Natural killer cell (primary cell): ENCODE data around the gene REC114. TPM values are rescaled to one million over a fixed set of nuclear protein-coding genes. Genes with fewer than 3 reads are reported as not detected.
"Not testable (repeated sequence)": the region's sequence is repeated elsewhere in the genome, so short reads cannot be mapped to it uniquely, and the experiment has no call there.

Experiments
- ATAC-seq, 3 donors: fragments of 150-1000 bp in 2 of 3; fragments of 200-7000 bp in 1 of 3; cut with Tn5 transposase; 1 replicate in 1 of 3; 2 replicates in 2 of 3; pipeline ENCODE4 v1.10.0; 2021; ENCODE audit warnings: mild to moderate bottlenecking in 2 of 3, moderate library complexity in 2 of 3
- DNase-seq, 2 donors: peaks; one replicate each; pipeline versions ENCODE4 v3.0.0 to v3.0.0-alpha.2; 2013 to 2021; ENCODE audit warnings: mixed read lengths in 1 of 2
- H3K27ac ChIP-seq: one replicate; pipeline ENCODE4 v1.5.1; 2013; ENCODE audit warnings: mild to moderate bottlenecking, low read length
- H3K27me3 ChIP-seq: one replicate; pipeline ENCODE4 v1.6.1; 2013; ENCODE audit warnings: low read length; ENCODE audit not compliant: control insufficient read depth, insufficient read depth
- H3K36me3 ChIP-seq: one replicate; pipeline ENCODE4 v1.6.1; 2013; ENCODE audit warnings: low read length; ENCODE audit not compliant: control insufficient read depth, insufficient read depth
- H3K4me1 ChIP-seq: one replicate; pipeline ENCODE4 v1.6.1; 2013; ENCODE audit warnings: low read length; ENCODE audit not compliant: control insufficient read depth, insufficient read depth
- H3K4me3 ChIP-seq: one replicate; pipeline ENCODE4 v1.5.1; 2013; ENCODE audit warnings: low read length
- H3K9me3 ChIP-seq: one replicate; pipeline ENCODE4 v1.6.1; 2013; ENCODE audit warnings: low read length; ENCODE audit not compliant: control insufficient read depth, insufficient read depth
- H3K27ac Mint-ChIP-seq, 2 donors: one replicate each; pipeline ENCODE4 v1.8.0; 2022; ENCODE audit warnings: mild to moderate bottlenecking in 2 of 2, mixed read lengths in 2 of 2, moderate library complexity in 1 of 2
- H3K27me3 Mint-ChIP-seq, 2 donors: one replicate each; pipeline ENCODE4 v1.8.0; 2022; ENCODE audit warnings: low read depth in 2 of 2, mixed read lengths in 2 of 2
- H3K36me3 Mint-ChIP-seq: one replicate; pipeline ENCODE4 v1.8.0; 2022; ENCODE audit warnings: mixed read lengths
- H3K4me1 Mint-ChIP-seq, 2 donors: one replicate each; pipeline ENCODE4 v1.8.0; 2022; ENCODE audit warnings: mixed read lengths in 2 of 2
- H3K4me3 Mint-ChIP-seq: one replicate; pipeline ENCODE4 v1.8.0; 2022; ENCODE audit warnings: mild to moderate bottlenecking, moderate library complexity, mixed read lengths
- H3K9me3 Mint-ChIP-seq, 2 donors: one replicate each; pipeline ENCODE4 v1.8.0; 2022; ENCODE audit warnings: mixed read lengths in 2 of 2
- WGBS: methylation state at CpG from one replicate; pipeline ENCODE4 v1.1.7; 2013; ENCODE audit warnings: missing lambda C conversion rate; ENCODE audit not compliant: insufficient coverage; 5-methylcytosine and 5-hydroxymethylcytosine counted together
- intact Hi-C: fragments of 100-400 bp; cut with micrococcal nuclease; formaldehyde crosslinking; loops from one replicate; pipeline ENCODE4 v1.14.2; 2022
- total RNA-seq, 4 donors: library from RNA; stranded (reverse); fragments of 120-200 nt in 1 of 4; gene quantifications; one replicate each; pipeline versions ENCODE4 v1.2.3 to v1.2.4, GENCODE V29; 2013 to 2022
- TF ChIP-seq, protein P1 (sequence below): fragments of 200-600 bp; IDR thresholded peaks from one replicate; pipeline ENCODE4 v1.8.0; 2022; ENCODE audit warnings: antibody characterized with exemption

Gene REC114
- total RNA-seq, 3 donors from 2014 or later (not counting 1 experiment from before 2014, with no cell fraction given) = not detected

GRCh38 chr15:73485372-73485771, 42.4 kb downstream of the REC114 start:
- Histone ChIP-seq H3K36me3 (no peaks in the 10 kb centered on the region), H3K27ac (no peak overlapping the region), H3K4me3 (no peak overlapping the region), H3K9me3 (no peaks in the 10 kb centered on the region), H3K4me1 (no peaks in the 10 kb centered on the region), H3K27me3 (no peaks in the 10 kb centered on the region)
- no peak overlapping the region for H3K27ac Mint-ChIP-seq
- DNase-seq (no peak), ATAC-seq (no peak)
- no peaks in the 10 kb centered on the region for H3K4me1 Mint-ChIP-seq
- intact Hi-C loops = no loop called here
- H3K27me3 Mint-ChIP-seq = peaks cover 10 to 16% of the 10 kb centered on the region in 2 donors
- 86% methylated on average over 4 of the region's 5 CpGs for WGBS
- TF ChIP-seq, protein P1, sequence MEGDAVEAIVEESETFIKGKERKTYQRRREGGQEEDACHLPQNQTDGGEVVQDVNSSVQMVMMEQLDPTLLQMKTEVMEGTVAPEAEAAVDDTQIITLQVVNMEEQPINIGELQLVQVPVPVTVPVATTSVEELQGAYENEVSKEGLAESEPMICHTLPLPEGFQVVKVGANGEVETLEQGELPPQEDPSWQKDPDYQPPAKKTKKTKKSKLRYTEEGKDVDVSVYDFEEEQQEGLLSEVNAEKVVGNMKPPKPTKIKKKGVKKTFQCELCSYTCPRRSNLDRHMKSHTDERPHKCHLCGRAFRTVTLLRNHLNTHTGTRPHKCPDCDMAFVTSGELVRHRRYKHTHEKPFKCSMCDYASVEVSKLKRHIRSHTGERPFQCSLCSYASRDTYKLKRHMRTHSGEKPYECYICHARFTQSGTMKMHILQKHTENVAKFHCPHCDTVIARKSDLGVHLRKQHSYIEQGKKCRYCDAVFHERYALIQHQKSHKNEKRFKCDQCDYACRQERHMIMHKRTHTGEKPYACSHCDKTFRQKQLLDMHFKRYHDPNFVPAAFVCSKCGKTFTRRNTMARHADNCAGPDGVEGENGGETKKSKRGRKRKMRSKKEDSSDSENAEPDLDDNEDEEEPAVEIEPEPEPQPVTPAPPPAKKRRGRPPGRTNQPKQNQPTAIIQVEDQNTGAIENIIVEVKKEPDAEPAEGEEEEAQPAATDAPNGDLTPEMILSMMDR = no peak
- H3K4me3 Mint-ChIP-seq = no peak overlapping the region
- H3K36me3 Mint-ChIP-seq = no peaks in the 10 kb centered on the region
- no peaks in the 10 kb centered on the region for H3K9me3 Mint-ChIP-seq

- H3K4me3 Mint-ChIP-seq, H3K4me3 ChIP-seq, H3K36me3 Mint-ChIP-seq, H3K9me3 ChIP-seq, H3K4me1 ChIP-seq, H3K27me3 ChIP-seq, ATAC-seq, H3K4me1 Mint-ChIP-seq, intact Hi-C loops, H3K27ac ChIP-seq, H3K27ac Mint-ChIP-seq, DNase-seq, H3K9me3 Mint-ChIP-seq, H3K36me3 ChIP-seq: not testable (repeated sequence)
- 89% methylated on average over 8 of the region's 8 CpGs for WGBS
- H3K27me3 Mint-ChIP-seq = peaks cover 10 to 16% of the 10 kb centered on the region in 2 donors
Observed at GRCh38 chr15:73485885-73486284, 42.9 kb downstream of the REC114 start.

DNA sequence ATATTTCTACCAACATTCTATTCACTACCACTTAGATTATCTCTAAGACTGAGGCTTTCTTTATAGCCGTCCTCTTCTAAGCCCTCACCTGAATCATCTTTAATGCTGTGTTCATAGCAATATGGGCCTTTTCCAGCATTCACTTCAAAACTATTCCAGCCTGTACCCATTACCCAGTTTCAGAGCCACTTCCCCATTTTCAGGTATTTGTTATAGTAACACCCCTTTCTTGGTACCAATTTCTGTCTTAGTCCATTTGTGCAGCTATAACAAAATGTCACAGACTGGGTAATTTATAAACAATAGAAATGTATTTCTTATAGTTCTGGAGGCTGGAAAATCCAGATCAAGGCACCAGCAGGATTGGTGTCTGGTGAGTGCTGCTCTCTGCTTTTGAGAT, 45.7 kb downstream of the REC114 start:
- H3K36me3 Mint-ChIP-seq = no peaks in the 10 kb centered on the region
- H3K9me3 ChIP-seq = no peaks in the 10 kb centered on the region
- ATAC-seq (no peak), DNase-seq (no peak)
- peaks cover 12 to 27% of the 10 kb centered on the region in 2 donors for H3K27me3 Mint-ChIP-seq
- no peaks in the 10 kb centered on the region for H3K27me3 ChIP-seq
- H3K4me1 Mint-ChIP-seq = no peaks in the 10 kb centered on the region
- no peaks in the 10 kb centered on the region for H3K9me3 Mint-ChIP-seq
- H3K4me3 ChIP-seq = no peak overlapping the region
- H3K36me3 ChIP-seq = no peaks in the 10 kb centered on the region
- intact Hi-C loops = no loop called here
- H3K4me3 Mint-ChIP-seq = no peak overlapping the region
- TF ChIP-seq, protein P1 = no peak
- no peaks in the 10 kb centered on the region for H3K4me1 ChIP-seq
- WGBS = 79% methylated on average over 1 of the region's 1 CpG
- no peak overlapping the region for H3K27ac Mint-ChIP-seq
- H3K27ac ChIP-seq = no peak overlapping the region

DNA sequence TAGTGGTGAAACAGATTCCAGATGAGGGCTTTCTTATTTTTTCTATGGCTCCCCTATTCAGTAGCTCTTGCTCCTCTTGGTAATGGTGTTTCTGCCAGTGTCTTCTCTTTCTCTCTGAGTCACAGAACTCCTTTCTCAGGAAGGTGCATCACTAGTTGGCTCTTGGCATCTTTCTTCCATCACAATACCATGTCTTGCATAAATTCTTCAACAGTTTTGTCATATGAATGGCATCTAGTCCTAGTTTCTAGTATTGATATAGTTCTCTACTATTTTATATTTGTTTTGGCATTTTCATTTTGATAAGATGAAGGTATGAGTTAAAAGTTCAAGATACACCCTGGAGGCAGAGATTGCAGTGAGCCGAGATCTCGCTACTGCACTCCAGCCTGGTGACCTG, 51.0 kb downstream of the REC114 start:
- no CpG with 5 or more reads among the region's 2 CpGs for WGBS
- Histone ChIP-seq H3K27me3 (peaks cover 5% of the 10 kb centered on the region), H3K4me3 (no peak overlapping the region), H3K9me3 (no peaks in the 10 kb centered on the region), H3K4me1 (no peaks in the 10 kb centered on the region), H3K36me3 (no peaks in the 10 kb centered on the region), H3K27ac (no peak overlapping the region)
- DNase-seq (no peak), ATAC-seq (no peak)
- H3K4me3 Mint-ChIP-seq = no peak overlapping the region
- H3K4me1 Mint-ChIP-seq = no peaks in the 10 kb centered on the region
- no peaks in the 10 kb centered on the region for H3K9me3 Mint-ChIP-seq
- H3K27me3 Mint-ChIP-seq = peaks cover 18 to 41% of the 10 kb centered on the region in 2 donors
- no peaks in the 10 kb centered on the region for H3K36me3 Mint-ChIP-seq
- intact Hi-C loops = no loop called here
- TF ChIP-seq, protein P1 = no peak
- H3K27ac Mint-ChIP-seq = no peak overlapping the region
